H9 (cell line): ENCODE data around the gene LUZP1. TPM values are rescaled to one million over a fixed set of nuclear protein-coding genes. Genes with fewer than 3 reads are reported as not detected.

Experiments
- DNase-seq: peaks from one replicate; pipeline ENCODE4 v3.0.0-alpha.2; 2017
- H2AFZ ChIP-seq: one replicate; pipeline ENCODE4 v1.6.1; 2013; ENCODE audit warnings: mild to moderate bottlenecking, low read length, control low read depth, moderate library complexity
- H2AK5ac ChIP-seq: 2 replicates; pipeline ENCODE4 v1.6.1; 2013; ENCODE audit warnings: low read length, control low read depth, mixed read lengths; ENCODE audit not compliant: insufficient read length
- H2BK120ac ChIP-seq: one replicate; pipeline ENCODE4 v1.6.1; 2013; ENCODE audit warnings: low read depth, mild to moderate bottlenecking, low read length, control low read depth, inconsistent platforms; ENCODE audit not compliant: poor library complexity, severe bottlenecking
- H2BK12ac ChIP-seq: 2 replicates; pipeline ENCODE4 v1.6.1; 2013; ENCODE audit warnings: low read length, control low read depth, mixed read lengths, low read depth; ENCODE audit not compliant: insufficient read length
- H2BK15ac ChIP-seq: 2 replicates; pipeline ENCODE4 v1.6.1; 2013; ENCODE audit warnings: low read depth, low read length, control low read depth
- H2BK20ac ChIP-seq: one replicate; pipeline ENCODE4 v1.6.1; 2013; ENCODE audit warnings: low read depth, mild to moderate bottlenecking, low read length, control low read depth, inconsistent platforms; ENCODE audit not compliant: poor library complexity, severe bottlenecking
- H2BK5ac ChIP-seq: 2 replicates; pipeline ENCODE4 v1.6.1; 2013; ENCODE audit warnings: low read length, control low read depth, mixed read lengths; ENCODE audit not compliant: insufficient read length
- H3K14ac ChIP-seq: 2 replicates; pipeline ENCODE4 v1.6.1; 2013; ENCODE audit warnings: low read length, control low read depth; ENCODE audit not compliant: insufficient read depth
- H3K18ac ChIP-seq: 2 replicates; pipeline ENCODE4 v1.6.1; 2013; ENCODE audit warnings: low read depth, mild to moderate bottlenecking, mixed read lengths, low read length, control low read depth; ENCODE audit not compliant: insufficient read length
- H3K23ac ChIP-seq: 2 replicates; pipeline ENCODE4 v1.6.1; 2013; ENCODE audit warnings: low read length, control low read depth, mixed read lengths, low read depth; ENCODE audit not compliant: insufficient read length
- H3K23me2 ChIP-seq: 2 replicates; pipeline ENCODE4 v1.6.1; 2013; ENCODE audit warnings: low read depth, mild to moderate bottlenecking, mixed read lengths, low read length, control low read depth; ENCODE audit not compliant: insufficient read length, poor library complexity, severe bottlenecking
- H3K27ac ChIP-seq: 2 replicates; pipeline ENCODE4 v1.5.1; 2013; ENCODE audit warnings: low read length, control low read depth, mixed read lengths, low read depth; ENCODE audit not compliant: insufficient read length
- H3K27me3 ChIP-seq: 2 replicates; pipeline ENCODE4 v1.6.1; 2013; ENCODE audit warnings: low read length, control low read depth, inconsistent platforms; ENCODE audit not compliant: insufficient read depth
- H3K4ac ChIP-seq: 2 replicates; pipeline ENCODE4 v1.6.1; 2013; ENCODE audit warnings: low read depth, mild to moderate bottlenecking, control low read depth, inconsistent platforms, low read length, moderate library complexity
- H3K4me1 ChIP-seq: 2 replicates; pipeline ENCODE4 v1.6.1; 2013; ENCODE audit warnings: low read length, control low read depth, inconsistent platforms; ENCODE audit not compliant: insufficient read depth
- H3K4me2 ChIP-seq: 2 replicates; pipeline ENCODE4 v1.6.1; 2013; ENCODE audit warnings: low read length, control low read depth, mixed read lengths; ENCODE audit not compliant: insufficient read length, insufficient read depth
- H3K56ac ChIP-seq: 2 replicates; pipeline ENCODE4 v1.6.1; 2013; ENCODE audit warnings: low read depth, mild to moderate bottlenecking, mixed read lengths, low read length, control low read depth; ENCODE audit not compliant: insufficient read length
- H3K79me1 ChIP-seq: 2 replicates; pipeline ENCODE4 v1.6.1; 2013; ENCODE audit warnings: low read depth, mild to moderate bottlenecking, moderate library complexity, low read length, control low read depth, inconsistent platforms; ENCODE audit not compliant: insufficient read depth, poor library complexity, severe bottlenecking
- H3K79me2 ChIP-seq: 2 replicates; pipeline ENCODE4 v1.6.1; 2013; ENCODE audit warnings: low read length, control low read depth, inconsistent platforms; ENCODE audit not compliant: insufficient read depth
- H3K9ac ChIP-seq: 2 replicates; pipeline ENCODE4 v1.6.1; 2013; ENCODE audit warnings: low read length, control low read depth, mixed read lengths; ENCODE audit not compliant: insufficient read length; ENCODE audit errors: extremely low read depth
- H3K9me3 ChIP-seq: one replicate; pipeline ENCODE4 v1.6.1; 2013; ENCODE audit warnings: low read depth, low read length, inconsistent platforms; ENCODE audit not compliant: control insufficient read depth
- H3T11ph ChIP-seq: one replicate; pipeline ENCODE4 v1.6.1; 2013; ENCODE audit warnings: mild to moderate bottlenecking, low read length, control low read depth, inconsistent platforms
- H4K20me1 ChIP-seq: one replicate; pipeline ENCODE4 v1.6.1; 2013; ENCODE audit not compliant: control insufficient read depth, insufficient read length, insufficient read depth
- H4K5ac ChIP-seq: 2 replicates; pipeline ENCODE4 v1.6.1; 2013; ENCODE audit warnings: low read depth, mild to moderate bottlenecking, mixed read lengths, low read length, control low read depth; ENCODE audit not compliant: insufficient read length
- H4K8ac ChIP-seq: replicated peaks from 2 replicates; pipeline ENCODE4 v1.6.1; 2013; ENCODE audit warnings: low read length, control low read depth, mixed read lengths, low read depth; ENCODE audit not compliant: insufficient read length
- H4K91ac ChIP-seq: 2 replicates; pipeline ENCODE4 v1.6.1; 2013; ENCODE audit warnings: low read depth, mild to moderate bottlenecking, moderate library complexity, mixed read lengths, low read length, control low read depth; ENCODE audit not compliant: insufficient read length
- H3K27ac Mint-ChIP-seq, 3 experiments: 2 replicates in 2 of 3; 3 replicates in 1 of 3; pipeline ENCODE4 v1.8.0; 2020 to 2021; ENCODE audit warnings: mixed read lengths in 3 of 3, mild to moderate bottlenecking in 1 of 3, moderate library complexity in 1 of 3
- H3K27me3 Mint-ChIP-seq: 2 replicates; pipeline ENCODE4 v1.8.0; 2021; ENCODE audit warnings: low read depth, mild to moderate bottlenecking, moderate library complexity, mixed read lengths
- H3K36me3 Mint-ChIP-seq, 3 experiments: 2 replicates in 2 of 3; 3 replicates in 1 of 3; pipeline ENCODE4 v1.8.0; 2020 to 2021; ENCODE audit warnings: low read depth in 3 of 3, mixed read lengths in 3 of 3; ENCODE audit not compliant: insufficient read depth in 1 of 3
- H3K4me1 Mint-ChIP-seq, 2 experiments: 2 replicates each; pipeline ENCODE4 v1.8.0; 2020; ENCODE audit warnings: mixed read lengths in 2 of 2
- H3K4me3 Mint-ChIP-seq, 2 experiments: 2 replicates in 1 of 2; 3 replicates in 1 of 2; pipeline ENCODE4 v1.8.0; 2020 to 2021; ENCODE audit warnings: mild to moderate bottlenecking in 2 of 2, mixed read lengths in 2 of 2, moderate library complexity in 1 of 2
- H3K9me3 Mint-ChIP-seq, 2 experiments: 2 replicates in 1 of 2; 3 replicates in 1 of 2; pipeline ENCODE4 v1.8.0; 2020; ENCODE audit warnings: mild to moderate bottlenecking in 2 of 2, mixed read lengths in 2 of 2, moderate library complexity in 1 of 2
- CTCF ChIP-seq: fragments of 200-600 bp; sonication (generic); conservative IDR thresholded peaks from 3 replicates; pipeline ENCODE4 v1.8.0; 2021; ENCODE audit warnings: antibody characterized with exemption, mild to moderate bottlenecking
- WGBS: extraction: QIAGEN DNeasy Blood & Tissue Kit; methylation state at CpG from one replicate; pipeline ENCODE4 v1.1.7; 2013; ENCODE audit warnings: missing lambda C conversion rate, low lambda C conversion rate, mixed read lengths; ENCODE audit not compliant: insufficient read length; ENCODE audit errors: extremely low coverage; 5-methylcytosine and 5-hydroxymethylcytosine counted together
- total RNA-seq: library from RNA; stranded (reverse); gene quantifications from 2 replicates; pipeline ENCODE4 v1.2.1, GENCODE V29; 2021

LUZP1 gene
- total RNA-seq, 1 experiment from 2014 or later = 48.2 TPM

GRCh38 chr1:23178950-23179349 is 10.3 kb upstream of the LUZP1 start:
- peak; percentile 38; the same call in 2 of the 3 replicates for TF ChIP-seq CTCF
- Mint-ChIP-seq H3K36me3 (no peaks in the 10 kb centered on the region; a peak in 1 of 7 replicates), H3K4me1 (peaks cover 2 to 4% of the 10 kb centered on the region in 2 experiments; a peak in 3 of 4 replicates), H3K9me3 (no peaks in the 10 kb centered on the region), H3K27ac (no peak overlapping the region), H3K27me3 (peaks cover 72% of the 10 kb centered on the region), H3K4me3 (peak overlapping the region in 1 of 2 experiments; percentile 80; a peak in 1 of 5 replicates)
- Histone ChIP-seq H3K27ac (no peak overlapping the region), H3K27me3 (peaks cover 5% of the 10 kb centered on the region; the same call in 1 of the 2 replicates), H4K20me1 (no peaks in the 10 kb centered on the region), H3K9ac (no peak overlapping the region), H2BK120ac (no peak overlapping the region), H4K8ac (no peak overlapping the region), H3K4me1 (no peaks in the 10 kb centered on the region), H2BK20ac (no peak overlapping the region), H3K79me2 (no peaks in the 10 kb centered on the region), H3K14ac (no peak overlapping the region), H3T11ph (no peak overlapping the region), H3K9me3 (no peaks in the 10 kb centered on the region), H3K4ac (no peak overlapping the region), H3K23ac (no peak overlapping the region), H3K79me1 (no peaks in the 10 kb centered on the region), H3K18ac (no peak overlapping the region), H2AFZ (no peak overlapping the region), H3K56ac (no peak overlapping the region), H3K4me2 (no peak overlapping the region), H3K23me2 (peaks cover 3% of the 10 kb centered on the region), H4K91ac (no peak overlapping the region), H2BK5ac (no peak overlapping the region), H4K5ac (no peak overlapping the region), H2BK15ac (no peak overlapping the region), H2AK5ac (no peak overlapping the region), H2BK12ac (no peak overlapping the region)
- DNase-seq = no peak
- no CpG with 5 or more reads among the region's 6 CpGs for WGBS
